Right hindlimb (tissue), 1 donor: ENCODE data around the gene RBM27.
"Not testable (repeated sequence)": the region's sequence is repeated elsewhere in the genome, so short reads cannot be mapped to it uniquely, and the experiment has no call there.

Source experiments
- DNase-seq: peaks from one replicate; pipeline ENCODE4 v3.0.0-alpha.2; 2018

The RBM27 gene

DNA sequence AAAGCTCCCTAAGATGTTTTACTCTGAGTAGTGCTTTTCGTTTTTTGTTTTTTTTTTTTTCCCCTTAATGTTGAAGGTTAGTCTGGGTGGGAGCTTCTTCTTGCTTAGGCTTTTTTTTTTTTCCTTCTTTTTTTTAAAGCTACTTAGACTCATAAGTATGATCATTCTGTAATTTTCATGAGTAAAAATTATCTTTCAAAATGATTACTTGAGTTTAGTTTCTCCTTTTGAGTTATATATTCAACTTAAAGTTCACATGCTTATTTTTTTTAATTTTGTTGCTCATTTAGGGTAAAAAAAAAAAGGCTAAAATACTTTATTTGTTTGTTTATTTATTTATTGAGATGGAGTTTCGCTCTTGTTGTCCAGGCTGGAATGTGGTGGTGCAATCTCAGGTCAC is 2.9 kb downstream of the RBM27 start:
- no peak for DNase-seq

- DNase-seq, result no peak
Measured at GRCh38 chr5:146208916-146209522, 5.6 kb downstream of the RBM27 start.

GRCh38 chr5:146209714-146210113 is 6.3 kb downstream of the RBM27 start:
- DNase-seq, result no peak

GRCh38 chr5:146210810-146211209 is 7.4 kb downstream of the RBM27 start:
- not testable (repeated sequence) for DNase-seq

GRCh38 chr5:146213210-146213826 is 9.9 kb downstream of the RBM27 start:
- DNase-seq, result no peak

DNA sequence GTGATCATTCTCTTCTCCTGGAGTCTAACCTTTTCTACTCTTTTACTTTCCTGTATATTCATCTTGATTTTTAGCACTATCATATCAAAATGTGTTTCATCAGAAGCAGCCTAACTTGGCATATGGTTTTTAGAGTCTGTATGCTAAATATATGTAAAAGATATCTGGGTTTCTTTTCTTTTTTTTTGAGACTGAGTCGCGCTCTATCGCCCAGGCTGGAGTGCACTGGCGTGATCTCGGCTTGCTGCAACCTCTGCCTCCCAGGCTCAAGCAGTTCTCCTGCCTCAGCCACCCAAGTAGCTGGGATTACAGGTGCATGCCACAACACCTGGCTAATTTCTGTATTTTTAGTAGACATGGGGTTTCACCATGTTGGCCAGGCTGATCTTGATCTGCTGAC is 11.5 kb downstream of the RBM27 start:
- DNase-seq, result not testable (repeated sequence)

- DNase-seq, result no peak
Measured at GRCh38 chr5:146218168-146218567, 14.8 kb downstream of the RBM27 start.

DNA sequence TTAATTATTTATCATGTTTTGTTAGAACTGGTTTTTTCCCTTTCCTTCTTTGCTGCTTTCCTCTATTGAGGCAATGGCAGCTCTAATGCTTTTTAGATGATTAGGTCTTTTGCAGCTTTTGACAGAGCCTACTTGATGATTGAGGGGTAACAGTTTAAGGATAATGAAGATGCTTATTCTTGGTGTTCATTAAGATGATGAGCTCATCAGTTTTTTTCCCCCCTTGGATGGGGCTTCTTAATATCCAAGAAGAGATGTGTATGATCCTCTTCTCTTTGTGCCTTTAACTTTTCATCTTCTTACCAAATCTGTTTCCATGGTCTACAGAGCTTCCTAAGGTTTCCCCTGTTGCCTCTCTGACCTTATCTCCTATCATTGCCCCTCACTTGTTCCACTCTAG is 15.8 kb downstream of the RBM27 start:
- no peak for DNase-seq

GRCh38 chr5:146221234-146221633 is 17.8 kb downstream of the RBM27 start:
- DNase-seq, result no peak

GRCh38 chr5:146222005-146222404 is 18.6 kb downstream of the RBM27 start:
- DNase-seq, result no peak

- no peak for DNase-seq
Measured at GRCh38 chr5:146223179-146223578, 19.8 kb downstream of the RBM27 start.

DNA sequence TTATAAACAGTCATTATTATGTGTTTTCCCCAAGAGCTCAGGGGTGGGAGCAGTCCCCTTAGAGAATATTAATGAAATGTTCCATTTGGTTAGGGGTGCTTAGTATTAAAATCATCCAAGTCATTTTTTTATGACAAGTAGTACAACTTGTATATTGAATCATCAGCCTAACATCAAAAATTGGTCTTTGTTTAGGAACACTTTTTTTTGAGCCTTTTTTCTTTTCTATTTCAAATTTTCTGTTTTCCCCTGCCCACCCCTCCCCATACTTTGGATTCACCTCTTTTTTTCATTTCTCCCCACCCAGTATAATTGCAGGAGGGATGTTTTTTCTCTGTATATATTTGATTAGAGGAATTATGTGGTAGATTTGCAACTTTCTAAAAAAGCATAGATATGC is 25.8 kb downstream of the RBM27 start:
- DNase-seq, result no peak

GRCh38 chr5:146232223-146232622 is 28.8 kb downstream of the RBM27 start:
- no peak for DNase-seq

- no peak for DNase-seq
Measured at GRCh38 chr5:146233441-146233840, 30.0 kb downstream of the RBM27 start.

DNA sequence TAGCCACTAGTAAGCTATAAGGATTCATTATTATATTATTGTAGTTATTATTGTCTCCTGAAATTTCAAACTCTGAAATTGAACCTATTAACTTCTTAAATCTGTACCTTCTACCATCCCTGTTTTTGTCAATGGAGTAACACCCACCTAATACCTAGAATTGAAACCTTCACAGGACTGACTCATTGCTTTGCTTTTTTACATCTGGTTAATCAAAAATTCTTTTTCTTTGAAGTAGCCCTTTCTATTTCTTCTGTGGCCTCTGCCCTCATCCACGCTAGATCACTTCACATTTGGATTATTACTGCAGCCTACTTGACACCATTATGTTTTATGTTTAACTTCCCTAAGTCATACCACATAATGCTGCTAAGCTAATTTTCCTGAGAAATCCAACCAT is 35.6 kb downstream of the RBM27 start:
- no peak for DNase-seq

GRCh38 chr5:146240951-146241350 is 37.5 kb downstream of the RBM27 start:
- DNase-seq, result no peak

- no peak for DNase-seq
Measured at GRCh38 chr5:146243247-146243646, 39.8 kb downstream of the RBM27 start.

DNA sequence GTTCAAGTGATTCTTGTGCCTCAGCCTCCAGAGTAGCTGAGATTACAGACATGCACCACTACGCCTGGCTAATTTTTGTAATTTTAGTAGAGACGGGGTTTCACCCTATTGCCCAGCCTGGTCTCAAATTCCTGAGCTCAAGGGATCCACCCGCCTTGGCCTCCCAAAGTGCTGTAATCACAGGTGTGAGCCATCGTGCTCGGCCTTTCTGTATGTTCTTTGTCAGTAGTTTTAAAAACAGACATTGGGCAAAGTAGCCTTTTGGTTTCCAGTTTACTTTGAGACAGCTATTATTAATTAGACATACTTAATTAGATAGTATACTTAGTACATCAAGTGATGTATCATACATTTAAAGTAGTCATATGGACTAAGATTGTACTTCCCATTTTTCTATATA is 45.2 kb downstream of the RBM27 start:
- DNase-seq, result no peak

GRCh38 chr5:146249801-146250200 is 46.4 kb downstream of the RBM27 start:
- no peak for DNase-seq
